GM23338 (cell line): ENCODE measurements around the gene STIP1. TPM values are rescaled to one million over a fixed set of nuclear protein-coding genes. Genes with fewer than 3 reads are reported as not detected.

ENCODE experiments used
- ATAC-seq: fragments of 200-7000 bp; cut with Tn5 transposase; 3 replicates; pipeline ENCODE4 v1.9.1; 2020
- DNase-seq: peaks from one replicate; pipeline ENCODE4 v3.0.0-alpha.2; 2015; ENCODE audit warnings: low spot score
- H2AFZ ChIP-seq: fragments of 200-600 bp; sonication (generic); 2 replicates; pipeline ENCODE4 v1.8.0; 2016; ENCODE audit warnings: antibody characterized with exemption, mild to moderate bottlenecking, moderate library complexity
- H3F3A ChIP-seq: fragments of 200-600 bp; sonication (generic); replicated peaks from 2 replicates; pipeline ENCODE4 v1.8.0; 2017; ENCODE audit warnings: antibody characterized with exemption, mixed run types, low read depth
- H3K27ac ChIP-seq: fragments of 200-600 bp; sonication (generic); 2 replicates; pipeline ENCODE4 v1.6.1; 2016; ENCODE audit warnings: low read depth
- H3K27me3 ChIP-seq: fragments of 200-600 bp; sonication (generic); 2 replicates; pipeline ENCODE4 v1.8.0; 2016; ENCODE audit warnings: mild to moderate bottlenecking, mixed run types, moderate library complexity; ENCODE audit not compliant: insufficient read depth
- H3K36me3 ChIP-seq: fragments of 200-600 bp; sonication (generic); 2 replicates; pipeline ENCODE4 v1.8.0; 2016; ENCODE audit warnings: mild to moderate bottlenecking; ENCODE audit not compliant: insufficient read depth
- H3K4me1 ChIP-seq: fragments of 200-600 bp; sonication (generic); 2 replicates; pipeline ENCODE4 v1.8.0; 2016; ENCODE audit warnings: mild to moderate bottlenecking, moderate library complexity; ENCODE audit not compliant: insufficient read depth
- H3K4me2 ChIP-seq: fragments of 200-600 bp; sonication (generic); 2 replicates; pipeline ENCODE4 v1.7.1; 2017; ENCODE audit warnings: mixed run types
- H3K4me3 ChIP-seq: fragments of 200-600 bp; sonication (generic); 2 replicates; pipeline ENCODE4 v1.6.1; 2016; ENCODE audit warnings: mixed run types
- H3K79me2 ChIP-seq: fragments of 200-600 bp; sonication (generic); replicated peaks from 2 replicates; pipeline ENCODE4 v1.8.0; 2017; ENCODE audit warnings: mild to moderate bottlenecking; ENCODE audit not compliant: insufficient read depth
- H3K9me2 ChIP-seq: fragments of 200-600 bp; sonication (generic); 2 replicates; pipeline ENCODE4 v1.8.0; 2017; ENCODE audit not compliant: insufficient read depth
- H4K20me1 ChIP-seq: fragments of 200-600 bp; sonication (generic); replicated peaks from 2 replicates; pipeline ENCODE4 v1.8.0; 2017; ENCODE audit warnings: mild to moderate bottlenecking; ENCODE audit not compliant: insufficient read depth
- H3K27ac Mint-ChIP-seq: 2 replicates; pipeline ENCODE4 v1.8.0; 2020; ENCODE audit warnings: inconsistent platforms, mild to moderate bottlenecking, moderate library complexity, mixed read lengths
- H3K27me3 Mint-ChIP-seq: 3 replicates; pipeline ENCODE4 v1.8.0; 2022; ENCODE audit warnings: low read depth, mild to moderate bottlenecking, moderate library complexity, mixed read lengths, inconsistent platforms; ENCODE audit not compliant: insufficient read depth, poor library complexity
- H3K36me3 Mint-ChIP-seq: 3 replicates; pipeline ENCODE4 v1.8.0; 2021; ENCODE audit warnings: low read depth, mild to moderate bottlenecking, inconsistent platforms, moderate library complexity, mixed read lengths
- H3K4me1 Mint-ChIP-seq: 3 replicates; pipeline ENCODE4 v1.8.0; 2020; ENCODE audit warnings: mild to moderate bottlenecking, inconsistent platforms, mixed read lengths
- H3K4me3 Mint-ChIP-seq: 3 replicates; pipeline ENCODE4 v1.8.0; 2021; ENCODE audit warnings: moderate library complexity, mild to moderate bottlenecking, inconsistent platforms, mixed read lengths
- H3K9me3 Mint-ChIP-seq: 3 replicates; pipeline ENCODE4 v1.8.0; 2020; ENCODE audit warnings: moderate library complexity, mild to moderate bottlenecking, inconsistent platforms, mixed read lengths
- CREB1 ChIP-seq: fragments of 250-450 bp; sonication (Bioruptor Pico); IDR thresholded peaks from 2 replicates; pipeline ENCODE4 v1.5.0; 2020; ENCODE audit warnings: low read depth, mild to moderate bottlenecking, moderate library complexity
- ETS1 ChIP-seq: IDR thresholded peaks from 2 replicates; pipeline ENCODE4 v1.6.1; 2016; ENCODE audit warnings: antibody characterized with exemption
- EZH2 ChIP-seq: fragments of 200-600 bp; sonication (generic); IDR thresholded peaks from one replicate; pipeline ENCODE4 v1.8.0; 2017; ENCODE audit warnings: antibody characterized with exemption, mild to moderate bottlenecking, low read depth; ENCODE audit not compliant: unreplicated experiment
- EZH2phosphoT487 ChIP-seq: fragments of 200-600 bp; sonication (generic); IDR thresholded peaks from one replicate; pipeline ENCODE4 v1.8.1; 2018; ENCODE audit warnings: antibody characterized with exemption; ENCODE audit not compliant: unreplicated experiment
- JUNB ChIP-seq: IDR thresholded peaks from one replicate; pipeline ENCODE4 v1.6.1; 2016; ENCODE audit warnings: antibody characterized with exemption; ENCODE audit not compliant: unreplicated experiment
- NANOG ChIP-seq: IDR thresholded peaks from 2 replicates; pipeline ENCODE4 v1.6.1; 2016; ENCODE audit warnings: antibody characterized with exemption, borderline replicate concordance
- POLR2AphosphoS5 ChIP-seq: IDR thresholded peaks from 2 replicates; pipeline ENCODE4 v1.6.1; 2016; ENCODE audit warnings: antibody characterized with exemption, low read depth
- REST ChIP-seq: IDR thresholded peaks from one replicate; pipeline ENCODE4 v1.6.1; 2018; ENCODE audit warnings: antibody characterized with exemption; ENCODE audit not compliant: unreplicated experiment
- STAT1 ChIP-seq: IDR thresholded peaks from one replicate; pipeline ENCODE4 v1.6.1; 2016; ENCODE audit warnings: antibody characterized with exemption; ENCODE audit not compliant: unreplicated experiment
- ZNF114 ChIP-seq: fragments of 250-450 bp; sonication (Bioruptor Pico); IDR thresholded peaks from 2 replicates; pipeline ENCODE4 v1.5.0; 2020; ENCODE audit warnings: mild to moderate bottlenecking, moderate library complexity
- ZNF331 ChIP-seq: fragments of 250-450 bp; sonication (Bioruptor Pico); IDR thresholded peaks from 2 replicates; pipeline ENCODE4 v1.5.0; 2020; ENCODE audit warnings: low read depth, mild to moderate bottlenecking, moderate library complexity
- ZNF462 ChIP-seq: fragments of 250-450 bp; sonication (Bioruptor Pico); IDR thresholded peaks from 2 replicates; pipeline ENCODE4 v1.5.0; 2020; ENCODE audit warnings: mild to moderate bottlenecking, moderate library complexity
- polyA plus RNA-seq: library from polyadenylated mRNA; unstranded; fragments of >200 nt; fragmentation: Nextera tagmentation; extraction: Ambion mirVana; gene quantifications from 2 replicates; pipeline ENCODE4 v1.2.1, GENCODE V29; 2016
- total RNA-seq: library from RNA; depleted of rRNA; stranded (reverse); fragments of >200 nt; shearing (Covaris generic); gene quantifications from 2 replicates; pipeline ENCODE4 v1.2.3, GENCODE V29; 2014
- TF ChIP-seq, protein P1 (sequence below), 2 experiments: fragments of 200-600 bp in 1 of 2; sonication (generic) in 1 of 2; conservative IDR thresholded peaks; 2 replicates each; pipeline versions ENCODE4 v1.5.1 to v1.6.1; 2016 to 2017; ENCODE audit warnings: antibody characterized with exemption in 2 of 2, low read depth in 2 of 2, mild to moderate bottlenecking in 2 of 2, moderate library complexity in 1 of 2

Gene STIP1
- total and polyA plus RNA-seq, 2 experiments from 2014 or later: 213 to 351 TPM

- ATAC-seq: no peak
- no peak overlapping the region for H3K4me3 Mint-ChIP-seq
- H3K27ac Mint-ChIP-seq: no peak overlapping the region
- H3K27me3 ChIP-seq: peaks cover 5% of the 10 kb centered on the region; the same call in 1 of the 2 replicates
- DNase-seq: no peak
- peaks cover 4% of the 10 kb centered on the region for H3K4me1 ChIP-seq
- no peaks in the 10 kb centered on the region for H3K36me3 ChIP-seq
- H3K9me3 Mint-ChIP-seq: no peaks in the 10 kb centered on the region; the same call in 2 of the 3 replicates
- H3F3A ChIP-seq: 0 out of 2 replicates have a peak, but pooled peaks cover 6% of the 10 kb centered on the region
- H3K27me3 Mint-ChIP-seq: peaks cover 17% of the 10 kb centered on the region
- no peaks in the 10 kb centered on the region for H3K9me2 ChIP-seq
- H4K20me1 ChIP-seq: no peaks in the 10 kb centered on the region; the same call in 1 of the 2 replicates
- H3K79me2 ChIP-seq: no peaks in the 10 kb centered on the region
- no peaks in the 10 kb centered on the region; the same call in 2 of the 3 replicates for H3K36me3 Mint-ChIP-seq
- H3K27ac ChIP-seq: no peak overlapping the region
- H3K4me3 ChIP-seq: no peak overlapping the region
- H2AFZ ChIP-seq: no peak overlapping the region
- H3K4me1 Mint-ChIP-seq: peaks cover 15% of the 10 kb centered on the region
- TF ChIP-seq, protein P1, sequence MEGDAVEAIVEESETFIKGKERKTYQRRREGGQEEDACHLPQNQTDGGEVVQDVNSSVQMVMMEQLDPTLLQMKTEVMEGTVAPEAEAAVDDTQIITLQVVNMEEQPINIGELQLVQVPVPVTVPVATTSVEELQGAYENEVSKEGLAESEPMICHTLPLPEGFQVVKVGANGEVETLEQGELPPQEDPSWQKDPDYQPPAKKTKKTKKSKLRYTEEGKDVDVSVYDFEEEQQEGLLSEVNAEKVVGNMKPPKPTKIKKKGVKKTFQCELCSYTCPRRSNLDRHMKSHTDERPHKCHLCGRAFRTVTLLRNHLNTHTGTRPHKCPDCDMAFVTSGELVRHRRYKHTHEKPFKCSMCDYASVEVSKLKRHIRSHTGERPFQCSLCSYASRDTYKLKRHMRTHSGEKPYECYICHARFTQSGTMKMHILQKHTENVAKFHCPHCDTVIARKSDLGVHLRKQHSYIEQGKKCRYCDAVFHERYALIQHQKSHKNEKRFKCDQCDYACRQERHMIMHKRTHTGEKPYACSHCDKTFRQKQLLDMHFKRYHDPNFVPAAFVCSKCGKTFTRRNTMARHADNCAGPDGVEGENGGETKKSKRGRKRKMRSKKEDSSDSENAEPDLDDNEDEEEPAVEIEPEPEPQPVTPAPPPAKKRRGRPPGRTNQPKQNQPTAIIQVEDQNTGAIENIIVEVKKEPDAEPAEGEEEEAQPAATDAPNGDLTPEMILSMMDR (conservative IDR thresholded peaks at IDR 0.05; ENCODE audit: low read depth in 2 of 2): no peak
- TF ChIP-seq CREB1 (CRISPR knock-in tag) (no peak), ETS1 (no peak), EZH2 (no peak), STAT1 (no peak), ZNF331 (CRISPR knock-in tag) (no peak), ZNF462 (CRISPR knock-in tag) (no peak), ZNF114 (CRISPR knock-in tag) (no peak), REST (no peak), EZH2phosphoT487 (no peak), NANOG (no peak), JUNB (no peak), POLR2AphosphoS5 (no peak)
- H3K4me2 ChIP-seq: no peak overlapping the region
These were observed 41.1 kb upstream of the STIP1 start for GRCh38 chr11:64144587-64145472.
